Measurements from ENCODE around the gene MCHR1. TPM values are rescaled to one million over a fixed set of nuclear protein-coding genes. Genes with fewer than 3 reads are reported as not detected.
"Not testable (repeated sequence)": the region's sequence is repeated elsewhere in the genome, so short reads cannot be mapped to it uniquely, and the experiment has no call there.

Gene MCHR1
- polyA plus RNA-seq, 3 donors from 2014 or later = not detected

DNA sequence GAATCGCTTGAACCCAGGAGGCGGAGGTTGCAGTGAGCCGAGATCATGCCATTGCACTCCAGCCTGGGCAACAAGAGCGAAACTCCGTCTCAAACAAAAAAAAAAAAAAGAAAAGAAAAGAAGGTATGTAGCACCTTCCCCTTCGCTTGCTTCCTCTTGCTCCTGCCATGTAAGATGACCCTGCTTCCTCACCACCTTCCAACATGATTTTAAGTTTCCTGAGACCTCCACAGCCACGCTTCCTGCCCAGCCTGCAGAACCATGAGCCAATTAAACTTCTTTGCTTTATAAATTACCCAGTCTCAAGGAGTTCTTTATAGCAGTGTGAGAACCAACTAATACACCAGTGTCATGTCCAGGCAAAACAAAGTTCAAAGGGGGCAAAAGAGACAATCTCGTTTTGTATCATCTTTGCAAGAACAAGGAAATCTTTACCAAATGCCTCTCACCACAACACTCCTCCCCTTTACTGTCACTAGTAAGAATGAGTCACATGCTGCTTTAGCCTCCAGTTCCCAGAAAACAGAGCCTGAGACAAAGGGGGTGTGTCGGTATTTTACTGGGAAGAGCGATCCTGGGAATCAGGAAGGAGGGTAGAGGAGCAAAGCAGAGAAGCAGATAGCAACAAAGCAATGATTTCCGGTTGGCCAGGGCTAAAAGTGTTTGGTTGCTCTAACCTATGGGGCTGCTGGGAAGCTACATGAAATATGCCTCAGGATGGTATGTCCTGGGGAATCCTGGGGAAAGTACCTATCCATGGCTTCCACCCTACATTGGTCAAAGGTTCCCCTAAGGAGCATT, 10.5 kb upstream of the MCHR1 start:
- Mint-ChIP-seq H3K27ac (no peak overlapping the region), H3K4me3 (no peak overlapping the region), H3K36me3 (no peaks in the 10 kb centered on the region), H3K27me3 (ENCODE audit: low read depth in 3 of 3) (peaks cover 6 to 8% (median 7%) of the 10 kb centered on the region in 3 donors), H3K9me3 (no peaks in the 10 kb centered on the region), H3K4me1 (no peaks in the 10 kb centered on the region)
- no peak for DNase-seq

DNA sequence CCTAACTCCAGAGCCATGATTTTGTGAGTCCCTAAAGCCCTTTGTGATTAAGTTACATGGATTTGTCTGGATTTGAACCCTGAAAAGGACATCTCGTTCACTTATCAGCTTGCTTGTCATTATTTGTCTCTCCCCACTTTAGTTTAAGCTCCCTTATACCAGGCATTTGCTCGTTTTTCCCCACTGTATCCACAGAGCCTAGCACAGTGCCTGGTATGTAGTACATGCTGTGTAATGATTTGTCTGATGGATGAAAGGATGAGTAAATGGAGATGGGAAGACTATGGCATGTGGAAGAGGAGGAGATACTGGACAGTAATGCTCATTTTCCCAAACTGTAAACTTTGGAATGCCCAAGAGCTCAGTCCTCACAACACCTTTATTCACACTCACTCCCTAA, 9.2 kb upstream of the MCHR1 start:
- no peak overlapping the region for H3K27ac Mint-ChIP-seq

DNA sequence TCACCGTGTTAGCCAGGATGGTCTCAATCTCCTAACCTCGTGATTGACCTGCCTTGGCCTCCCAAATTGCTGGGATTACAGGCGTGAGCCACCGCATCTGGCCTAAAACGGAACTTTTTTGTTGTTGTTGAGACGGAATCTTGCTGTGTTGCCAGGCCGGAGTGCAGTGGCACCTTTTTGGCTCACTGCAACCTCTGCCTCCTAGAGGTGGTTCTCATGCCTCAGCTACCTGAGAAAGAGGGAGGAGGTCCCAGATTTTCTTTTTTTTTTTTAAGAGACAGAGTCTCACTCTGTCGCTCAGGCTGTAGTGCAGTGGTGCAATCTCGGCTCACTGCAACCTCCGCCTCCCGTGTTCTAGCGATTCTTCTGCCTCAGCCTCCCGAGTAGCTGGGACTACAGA, 7.9 kb upstream of the MCHR1 start:
- H3K36me3 Mint-ChIP-seq = no peaks in the 10 kb centered on the region
- no peak overlapping the region for H3K4me3 Mint-ChIP-seq
- DNase-seq = no peak
- H3K4me1 Mint-ChIP-seq = no peaks in the 10 kb centered on the region
- H3K27ac Mint-ChIP-seq = no peak overlapping the region
- no peaks in the 10 kb centered on the region for H3K9me3 Mint-ChIP-seq
- H3K27me3 Mint-ChIP-seq (ENCODE audit: low read depth in 3 of 3) = peaks cover 3 to 5% (median 4%) of the 10 kb centered on the region in 3 donors

More for the DNA sequence above, 9.2 kb upstream of the MCHR1 start:
- DNase-seq = no peak
- Mint-ChIP-seq H3K9me3 (no peaks in the 10 kb centered on the region), H3K27me3 (ENCODE audit: low read depth in 3 of 3) (peaks cover 3 to 8% (median 5%) of the 10 kb centered on the region in 3 donors), H3K36me3 (no peaks in the 10 kb centered on the region), H3K4me3 (no peak overlapping the region), H3K4me1 (no peaks in the 10 kb centered on the region)

DNA sequence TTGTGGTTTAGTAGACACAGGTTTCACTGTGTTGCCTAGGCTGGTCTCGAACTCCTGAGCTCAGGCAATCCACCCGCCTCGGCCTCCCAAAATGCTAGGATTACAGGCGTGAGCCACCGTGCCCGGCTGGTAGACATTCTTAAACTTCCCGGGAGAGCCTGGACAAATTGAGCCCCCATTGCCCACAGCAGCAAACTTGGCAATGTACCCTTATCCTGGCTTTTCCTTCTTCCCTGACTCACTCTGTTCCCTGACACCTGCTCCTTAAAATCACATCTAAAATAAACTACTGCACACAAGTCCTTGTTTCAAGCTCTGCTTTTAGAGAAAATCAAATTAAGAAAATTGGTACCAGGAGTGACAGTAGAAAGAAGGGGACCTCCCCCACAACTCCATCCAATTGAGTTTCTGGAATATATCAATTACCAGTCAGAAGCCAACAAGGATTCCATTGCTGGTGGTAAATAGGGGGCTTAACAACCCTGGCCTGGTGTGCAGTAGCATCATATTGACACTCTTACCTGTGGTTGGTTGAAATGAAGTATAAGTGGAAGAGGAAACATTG, 7.4 kb upstream of the MCHR1 start:
- H3K27ac Mint-ChIP-seq = no peak overlapping the region
- H3K27me3 Mint-ChIP-seq (ENCODE audit: low read depth in 3 of 3) = peaks cover 3 to 5% (median 4%) of the 10 kb centered on the region in 3 donors
- no peaks in the 10 kb centered on the region for H3K36me3 Mint-ChIP-seq
- H3K9me3 Mint-ChIP-seq = no peaks in the 10 kb centered on the region
- DNase-seq = no peak
- no peaks in the 10 kb centered on the region for H3K4me1 Mint-ChIP-seq
- no peak overlapping the region for H3K4me3 Mint-ChIP-seq

DNA sequence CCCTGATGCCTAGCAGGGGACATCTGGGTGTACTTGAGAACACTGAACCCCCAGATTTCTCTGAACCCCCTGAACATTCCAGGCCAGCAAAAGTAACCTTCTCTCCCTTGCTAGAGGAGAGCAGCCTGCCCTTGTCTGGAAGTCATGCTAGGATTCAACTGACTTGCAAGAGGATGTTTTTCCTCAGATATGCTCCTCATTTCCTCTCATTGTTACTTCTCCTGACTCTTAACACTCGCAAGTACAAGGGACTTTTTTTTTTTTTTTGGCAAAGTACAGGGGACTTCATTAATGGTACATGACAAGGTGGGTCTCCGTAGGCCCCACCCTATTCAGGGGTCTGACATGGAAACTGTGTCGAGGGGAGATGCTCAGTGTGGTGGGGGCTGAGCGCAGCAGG, 6.3 kb upstream of the MCHR1 start:
- H3K36me3 Mint-ChIP-seq = no peaks in the 10 kb centered on the region
- peaks cover 3 to 4% (median 3%) of the 10 kb centered on the region in 3 donors for H3K27me3 Mint-ChIP-seq (ENCODE audit: low read depth in 3 of 3)
- no peak overlapping the region for H3K27ac Mint-ChIP-seq
- H3K4me3 Mint-ChIP-seq = no peak overlapping the region
- H3K4me1 Mint-ChIP-seq = no peaks in the 10 kb centered on the region
- H3K9me3 Mint-ChIP-seq = no peaks in the 10 kb centered on the region
- no peak for DNase-seq

DNA sequence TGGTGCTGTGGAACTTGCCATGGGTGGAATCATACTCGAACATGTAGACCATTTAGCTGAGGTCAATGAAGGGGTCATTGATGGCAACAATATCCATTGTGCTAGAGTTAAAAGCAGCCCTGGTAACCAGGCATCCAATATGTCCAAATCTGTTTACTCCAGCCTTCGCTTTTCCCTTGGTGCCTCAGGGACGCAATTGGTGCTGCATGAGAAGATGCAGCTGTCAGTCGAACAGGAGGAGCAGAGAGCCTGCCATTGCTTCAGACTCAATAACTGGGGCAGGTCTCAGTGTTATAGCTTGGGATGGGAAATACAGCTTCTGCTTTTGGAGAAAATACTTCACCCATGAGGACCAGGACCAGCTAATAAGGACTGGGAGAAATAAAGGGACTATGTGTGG, 5.0 kb upstream of the MCHR1 start:
- no peaks in the 10 kb centered on the region for H3K36me3 Mint-ChIP-seq
- H3K27me3 Mint-ChIP-seq (ENCODE audit: low read depth in 3 of 3) = peaks cover 0 to 5% (median 3%) of the 10 kb centered on the region in 3 donors
- H3K9me3 Mint-ChIP-seq = no peaks in the 10 kb centered on the region
- no peak for DNase-seq
- H3K4me1 Mint-ChIP-seq = no peaks in the 10 kb centered on the region
- no peak overlapping the region for H3K27ac Mint-ChIP-seq
- no peak overlapping the region for H3K4me3 Mint-ChIP-seq

DNA sequence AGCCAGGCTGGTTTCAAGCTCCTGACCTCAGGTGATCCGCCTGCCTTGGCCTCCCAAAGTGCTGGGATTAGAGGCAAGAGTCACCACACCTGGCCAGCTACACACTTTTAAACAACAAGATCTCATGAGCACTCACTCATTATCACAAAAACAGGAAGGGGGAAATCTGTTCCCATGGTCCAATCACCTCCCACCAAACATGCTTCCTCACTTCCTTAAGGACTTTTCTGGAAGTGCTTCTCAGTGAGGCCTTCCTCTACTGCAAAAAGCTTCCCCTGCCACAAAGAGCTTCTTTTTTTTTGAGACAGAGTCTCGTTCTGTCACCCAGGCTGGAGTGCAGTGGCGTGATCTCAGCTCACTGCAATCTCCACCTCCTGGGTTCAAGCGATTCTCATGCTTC, 3.1 kb upstream of the MCHR1 start:
- not testable (repeated sequence) for H3K4me3 Mint-ChIP-seq; H3K4me1 Mint-ChIP-seq; H3K27ac Mint-ChIP-seq; H3K27me3 Mint-ChIP-seq (ENCODE audit: low read depth in 3 of 3); H3K36me3 Mint-ChIP-seq; H3K9me3 Mint-ChIP-seq; DNase-seq

DNA sequence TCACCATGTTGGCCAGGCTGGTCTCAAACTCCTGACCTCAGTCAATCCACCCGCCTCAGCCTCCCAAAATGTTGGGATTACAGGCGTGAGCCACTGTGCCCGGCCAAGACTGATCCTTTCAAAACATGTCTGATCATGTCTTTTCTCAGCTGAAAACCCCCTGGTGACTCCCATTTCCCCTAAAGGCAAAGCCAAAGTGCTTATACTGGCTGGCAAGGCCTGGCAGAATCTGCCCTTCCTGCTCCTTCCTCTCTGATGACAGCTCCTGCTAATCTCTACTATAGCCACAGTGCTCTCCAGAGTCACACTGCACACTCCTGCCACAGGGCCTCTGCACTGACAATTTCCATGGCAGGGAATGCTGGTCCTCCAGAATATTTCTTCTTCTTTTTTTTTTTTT, 2.6 kb upstream of the MCHR1 start:
- H3K4me3 Mint-ChIP-seq = no peak overlapping the region
- H3K4me1 Mint-ChIP-seq = no peaks in the 10 kb centered on the region
- peaks cover 0 to 7% (median 4%) of the 10 kb centered on the region in 3 donors for H3K27me3 Mint-ChIP-seq (ENCODE audit: low read depth in 3 of 3)
- no peak overlapping the region for H3K27ac Mint-ChIP-seq
- DNase-seq = no peak
- no peaks in the 10 kb centered on the region for H3K36me3 Mint-ChIP-seq
- H3K9me3 Mint-ChIP-seq = no peaks in the 10 kb centered on the region

DNA sequence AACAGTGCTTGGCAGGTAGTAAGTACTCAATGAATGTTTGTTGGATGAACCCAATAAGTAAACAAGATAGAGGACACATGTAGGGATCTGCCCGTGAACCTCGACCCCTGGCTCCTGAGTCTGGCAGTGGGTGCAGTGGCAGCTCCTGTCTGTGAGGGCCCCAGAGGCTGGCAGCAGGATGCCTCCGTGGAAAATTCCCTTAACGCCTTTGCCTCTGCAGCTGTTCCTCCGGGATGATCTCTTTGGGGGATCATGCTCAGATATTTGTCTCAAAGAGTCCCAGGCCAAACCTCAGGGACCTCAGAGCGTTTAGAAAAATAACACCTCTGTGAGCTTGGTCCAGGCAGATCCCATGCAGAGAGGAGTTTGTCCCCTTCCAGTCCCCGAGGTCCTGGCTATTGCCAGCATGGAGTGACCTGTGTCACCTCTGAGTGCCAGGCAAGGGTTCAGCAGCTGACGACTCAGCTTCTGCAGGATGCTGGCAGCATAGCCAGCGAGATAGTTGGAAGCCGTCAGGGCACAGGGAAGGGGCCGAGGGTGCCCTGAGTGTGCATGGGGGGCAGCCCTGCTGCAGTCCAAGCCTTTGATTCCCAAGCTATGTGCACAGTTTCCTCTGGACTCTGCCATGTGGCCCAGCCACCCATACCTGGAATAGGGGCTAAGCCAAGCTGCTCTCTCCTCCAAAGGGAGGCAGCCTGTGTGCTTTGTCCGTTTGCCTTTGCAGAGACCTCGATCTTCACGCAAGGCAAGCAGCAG, 613 bp upstream of the MCHR1 start:
- Mint-ChIP-seq H3K27ac (no peak overlapping the region), H3K4me1 (peaks cover 0 to 4% of the 10 kb centered on the region in 2 donors), H3K9me3 (no peaks in the 10 kb centered on the region), H3K4me3 (no peak overlapping the region), H3K36me3 (no peaks in the 10 kb centered on the region), H3K27me3 (ENCODE audit: low read depth in 3 of 3) (peaks cover 3 to 8% (median 7%) of the 10 kb centered on the region in 3 donors)
- no peak for DNase-seq

DNA sequence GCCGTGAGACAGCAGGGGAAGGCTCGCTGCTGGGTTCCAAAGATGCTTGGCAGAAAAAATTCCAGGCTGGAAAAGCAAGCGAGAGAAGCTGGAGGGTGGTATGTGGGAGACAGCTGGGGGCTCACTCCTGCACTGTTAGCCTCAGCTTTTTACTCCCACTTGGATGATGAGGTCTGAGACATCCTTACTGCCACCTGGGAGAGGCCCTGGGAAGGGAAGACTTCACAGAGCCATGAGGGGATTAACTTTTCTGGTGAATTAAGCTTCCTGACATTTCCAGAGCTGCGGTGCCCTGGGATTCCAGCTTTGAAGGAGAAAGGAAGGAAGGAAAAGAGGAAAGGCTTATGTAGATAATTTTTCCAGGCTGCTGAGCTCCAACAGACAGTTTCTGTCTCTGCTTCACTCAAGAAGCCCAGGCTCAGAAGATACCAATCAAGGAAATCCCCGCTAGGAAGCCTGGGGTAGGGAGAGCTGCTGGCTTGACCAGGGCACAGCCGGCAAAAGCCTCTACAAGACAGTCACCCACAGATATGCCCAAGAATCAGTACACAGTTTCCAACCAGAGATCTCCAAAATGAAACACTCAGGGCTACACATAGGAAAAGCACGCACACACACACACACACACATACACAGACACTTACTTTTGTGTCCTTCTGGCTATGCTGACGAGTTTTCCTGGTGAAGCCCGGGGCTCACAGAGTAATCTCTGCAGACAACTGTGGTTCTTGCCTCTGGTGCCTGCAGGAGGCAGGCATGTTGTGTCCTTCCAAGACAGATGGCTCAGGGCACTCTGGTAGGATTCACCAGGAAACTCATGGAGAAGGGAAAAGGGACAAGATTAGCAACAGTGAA, 907 bp downstream of the MCHR1 start:
- H3K27ac Mint-ChIP-seq = no peak overlapping the region
- DNase-seq = no peak
- no peaks in the 10 kb centered on the region for H3K9me3 Mint-ChIP-seq
- no peak overlapping the region for H3K4me3 Mint-ChIP-seq
- H3K27me3 Mint-ChIP-seq (ENCODE audit: low read depth in 3 of 3) = peaks cover 3 to 8% (median 7%) of the 10 kb centered on the region in 3 donors
- peaks cover 0 to 4% of the 10 kb centered on the region in 2 donors for H3K4me1 Mint-ChIP-seq
- H3K36me3 Mint-ChIP-seq = no peaks in the 10 kb centered on the region

DNA sequence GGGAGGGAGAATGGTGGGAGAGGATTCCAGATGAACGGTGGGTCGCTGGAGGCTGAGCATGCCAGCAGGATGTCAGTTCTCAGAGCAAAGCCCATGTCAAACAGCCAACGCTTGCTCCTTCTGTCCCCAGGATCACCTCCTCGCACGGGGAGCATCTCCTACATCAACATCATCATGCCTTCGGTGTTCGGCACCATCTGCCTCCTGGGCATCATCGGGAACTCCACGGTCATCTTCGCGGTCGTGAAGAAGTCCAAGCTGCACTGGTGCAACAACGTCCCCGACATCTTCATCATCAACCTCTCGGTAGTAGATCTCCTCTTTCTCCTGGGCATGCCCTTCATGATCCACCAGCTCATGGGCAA, 1.5 kb downstream of the MCHR1 start:
- no peak for DNase-seq
- H3K4me1 Mint-ChIP-seq = peaks cover 0 to 4% of the 10 kb centered on the region in 2 donors
- no peaks in the 10 kb centered on the region for H3K9me3 Mint-ChIP-seq
- H3K4me3 Mint-ChIP-seq = no peak overlapping the region
- H3K36me3 Mint-ChIP-seq = no peaks in the 10 kb centered on the region
- no peak overlapping the region for H3K27ac Mint-ChIP-seq
- peaks cover 3 to 8% (median 7%) of the 10 kb centered on the region in 3 donors for H3K27me3 Mint-ChIP-seq (ENCODE audit: low read depth in 3 of 3)

DNA sequence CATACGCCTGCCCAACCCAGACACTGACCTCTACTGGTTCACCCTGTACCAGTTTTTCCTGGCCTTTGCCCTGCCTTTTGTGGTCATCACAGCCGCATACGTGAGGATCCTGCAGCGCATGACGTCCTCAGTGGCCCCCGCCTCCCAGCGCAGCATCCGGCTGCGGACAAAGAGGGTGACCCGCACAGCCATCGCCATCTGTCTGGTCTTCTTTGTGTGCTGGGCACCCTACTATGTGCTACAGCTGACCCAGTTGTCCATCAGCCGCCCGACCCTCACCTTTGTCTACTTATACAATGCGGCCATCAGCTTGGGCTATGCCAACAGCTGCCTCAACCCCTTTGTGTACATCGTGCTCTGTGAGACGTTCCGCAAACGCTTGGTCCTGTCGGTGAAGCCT, 2.2 kb downstream of the MCHR1 start:
- peaks cover 3 to 10% (median 7%) of the 10 kb centered on the region in 3 donors for H3K27me3 Mint-ChIP-seq (ENCODE audit: low read depth in 3 of 3)
- H3K4me1 Mint-ChIP-seq = peaks cover 0 to 4% of the 10 kb centered on the region in 2 donors
- H3K4me3 Mint-ChIP-seq = no peak overlapping the region
- no peaks in the 10 kb centered on the region for H3K36me3 Mint-ChIP-seq
- H3K27ac Mint-ChIP-seq = no peak overlapping the region
- H3K9me3 Mint-ChIP-seq = no peaks in the 10 kb centered on the region
- no peak for DNase-seq

DNA sequence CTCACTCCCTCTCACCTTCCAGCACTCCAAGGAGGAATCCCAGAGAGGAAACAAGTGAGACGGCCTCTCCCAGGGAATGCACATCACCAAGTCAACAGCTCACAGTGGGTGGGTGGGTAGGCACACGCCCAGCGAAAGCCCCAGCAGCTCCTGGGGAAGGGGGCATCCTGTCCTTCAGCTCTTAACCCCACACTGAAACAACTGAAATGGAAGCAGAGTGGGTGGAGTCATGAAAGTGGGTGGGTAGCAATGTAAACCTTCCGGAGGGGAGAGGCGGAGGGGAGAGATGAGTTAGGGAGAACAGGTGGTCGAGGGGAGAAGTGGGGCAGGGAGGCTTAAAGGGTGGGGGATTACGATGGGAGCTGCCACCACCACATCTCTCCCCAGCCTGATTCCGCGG, 5.4 kb downstream of the MCHR1 start:
- no peaks in the 10 kb centered on the region for H3K9me3 Mint-ChIP-seq
- peaks cover 0 to 4% of the 10 kb centered on the region in 2 donors for H3K4me1 Mint-ChIP-seq
- H3K36me3 Mint-ChIP-seq = no peaks in the 10 kb centered on the region
- DNase-seq = no peak
- peak overlapping the region in 1 of 5 donors; percentile 22 for H3K4me3 Mint-ChIP-seq
- H3K27ac Mint-ChIP-seq = no peak overlapping the region
- peaks cover 3 to 14% (median 3%) of the 10 kb centered on the region in 3 donors for H3K27me3 Mint-ChIP-seq (ENCODE audit: low read depth in 3 of 3)
